Neural cell (in vitro differentiated cells): Measurements from ENCODE around the gene SLC2A2.
"Not testable (repeated sequence)": the region's sequence is repeated elsewhere in the genome, so short reads cannot be mapped to it uniquely, and the experiment has no call there.

ENCODE experiments used
- TF ChIP-seq, protein P1 (sequence below): fragments of 450-650 bp; IDR thresholded peaks from 2 replicates; pipeline ENCODE4 v1.5.1; 2014; ENCODE audit warnings: antibody characterized with exemption, mild to moderate bottlenecking, moderate library complexity; ENCODE audit not compliant: poor library complexity, severe bottlenecking
- TF ChIP-seq, protein P2 (sequence below): IDR thresholded peaks from 2 replicates; pipeline ENCODE4 v1.6.1; 2012; ENCODE audit warnings: borderline replicate concordance

DNA sequence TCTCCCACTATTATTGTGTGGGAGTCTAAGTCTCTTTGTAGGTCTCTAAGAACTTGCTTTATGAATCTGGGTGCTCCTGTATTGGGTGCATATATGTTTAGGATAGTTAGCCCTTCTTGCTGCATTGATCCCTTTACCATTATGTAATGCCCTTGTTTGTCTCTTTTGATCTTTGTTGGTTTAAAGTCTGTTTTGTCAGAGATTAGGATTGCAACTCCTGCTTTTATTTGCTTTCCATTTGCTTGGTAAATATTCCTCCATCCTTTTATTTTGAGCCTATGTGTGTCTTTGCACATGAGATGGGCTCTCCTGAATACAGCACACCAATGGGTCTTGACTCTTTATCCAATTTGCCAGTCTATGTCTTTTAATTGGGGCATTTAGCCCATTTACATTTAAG lies 53.6 kb downstream of the SLC2A2 start:
- TF ChIP-seq, protein P1, sequence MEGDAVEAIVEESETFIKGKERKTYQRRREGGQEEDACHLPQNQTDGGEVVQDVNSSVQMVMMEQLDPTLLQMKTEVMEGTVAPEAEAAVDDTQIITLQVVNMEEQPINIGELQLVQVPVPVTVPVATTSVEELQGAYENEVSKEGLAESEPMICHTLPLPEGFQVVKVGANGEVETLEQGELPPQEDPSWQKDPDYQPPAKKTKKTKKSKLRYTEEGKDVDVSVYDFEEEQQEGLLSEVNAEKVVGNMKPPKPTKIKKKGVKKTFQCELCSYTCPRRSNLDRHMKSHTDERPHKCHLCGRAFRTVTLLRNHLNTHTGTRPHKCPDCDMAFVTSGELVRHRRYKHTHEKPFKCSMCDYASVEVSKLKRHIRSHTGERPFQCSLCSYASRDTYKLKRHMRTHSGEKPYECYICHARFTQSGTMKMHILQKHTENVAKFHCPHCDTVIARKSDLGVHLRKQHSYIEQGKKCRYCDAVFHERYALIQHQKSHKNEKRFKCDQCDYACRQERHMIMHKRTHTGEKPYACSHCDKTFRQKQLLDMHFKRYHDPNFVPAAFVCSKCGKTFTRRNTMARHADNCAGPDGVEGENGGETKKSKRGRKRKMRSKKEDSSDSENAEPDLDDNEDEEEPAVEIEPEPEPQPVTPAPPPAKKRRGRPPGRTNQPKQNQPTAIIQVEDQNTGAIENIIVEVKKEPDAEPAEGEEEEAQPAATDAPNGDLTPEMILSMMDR = not testable (repeated sequence)
- TF ChIP-seq, protein P2, sequence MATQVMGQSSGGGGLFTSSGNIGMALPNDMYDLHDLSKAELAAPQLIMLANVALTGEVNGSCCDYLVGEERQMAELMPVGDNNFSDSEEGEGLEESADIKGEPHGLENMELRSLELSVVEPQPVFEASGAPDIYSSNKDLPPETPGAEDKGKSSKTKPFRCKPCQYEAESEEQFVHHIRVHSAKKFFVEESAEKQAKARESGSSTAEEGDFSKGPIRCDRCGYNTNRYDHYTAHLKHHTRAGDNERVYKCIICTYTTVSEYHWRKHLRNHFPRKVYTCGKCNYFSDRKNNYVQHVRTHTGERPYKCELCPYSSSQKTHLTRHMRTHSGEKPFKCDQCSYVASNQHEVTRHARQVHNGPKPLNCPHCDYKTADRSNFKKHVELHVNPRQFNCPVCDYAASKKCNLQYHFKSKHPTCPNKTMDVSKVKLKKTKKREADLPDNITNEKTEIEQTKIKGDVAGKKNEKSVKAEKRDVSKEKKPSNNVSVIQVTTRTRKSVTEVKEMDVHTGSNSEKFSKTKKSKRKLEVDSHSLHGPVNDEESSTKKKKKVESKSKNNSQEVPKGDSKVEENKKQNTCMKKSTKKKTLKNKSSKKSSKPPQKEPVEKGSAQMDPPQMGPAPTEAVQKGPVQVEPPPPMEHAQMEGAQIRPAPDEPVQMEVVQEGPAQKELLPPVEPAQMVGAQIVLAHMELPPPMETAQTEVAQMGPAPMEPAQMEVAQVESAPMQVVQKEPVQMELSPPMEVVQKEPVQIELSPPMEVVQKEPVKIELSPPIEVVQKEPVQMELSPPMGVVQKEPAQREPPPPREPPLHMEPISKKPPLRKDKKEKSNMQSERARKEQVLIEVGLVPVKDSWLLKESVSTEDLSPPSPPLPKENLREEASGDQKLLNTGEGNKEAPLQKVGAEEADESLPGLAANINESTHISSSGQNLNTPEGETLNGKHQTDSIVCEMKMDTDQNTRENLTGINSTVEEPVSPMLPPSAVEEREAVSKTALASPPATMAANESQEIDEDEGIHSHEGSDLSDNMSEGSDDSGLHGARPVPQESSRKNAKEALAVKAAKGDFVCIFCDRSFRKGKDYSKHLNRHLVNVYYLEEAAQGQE = not testable (repeated sequence)
